Rectal smooth muscle tissue (tissue), 1 donor: ENCODE data around the gene MT1G.
A peak's percentile ranks its signal among the peaks of the same experiment; 100 is the strongest.
"Not testable (repeated sequence)": the region's sequence is repeated elsewhere in the genome, so short reads cannot be mapped to it uniquely, and the experiment has no call there.

Experiments
- H3K27ac ChIP-seq: one replicate; pipeline ENCODE4 v1.7.0; 2013; ENCODE audit warnings: low read depth, low read length, inconsistent platforms
- H3K27me3 ChIP-seq: one replicate; pipeline ENCODE4 v1.7.0; 2013; ENCODE audit warnings: low read length; ENCODE audit not compliant: control insufficient read depth, insufficient read depth
- H3K36me3 ChIP-seq: one replicate; pipeline ENCODE4 v1.7.0; 2013; ENCODE audit warnings: low read length; ENCODE audit not compliant: control insufficient read depth, insufficient read depth
- H3K4me1 ChIP-seq: one replicate; pipeline ENCODE4 v1.7.0; 2013; ENCODE audit warnings: low read length; ENCODE audit not compliant: control insufficient read depth, insufficient read depth
- H3K4me3 ChIP-seq: one replicate; pipeline ENCODE4 v1.7.0; 2013; ENCODE audit warnings: low read length
- H3K9ac ChIP-seq: one replicate; pipeline ENCODE4 v1.7.0; 2013; ENCODE audit warnings: low read length

The MT1G gene

GRCh38 chr16:56682703-56683397, 15.0 kb upstream of the MT1G start:
- peak overlapping the region; percentile 90 for H3K4me3 ChIP-seq
- H3K9ac ChIP-seq: peak overlapping the region; percentile 72
- H3K4me1 ChIP-seq: peaks cover 3% of the 10 kb centered on the region
- no peaks in the 10 kb centered on the region for H3K27me3 ChIP-seq
- no peaks in the 10 kb centered on the region for H3K36me3 ChIP-seq
- peak overlapping the region; percentile 50 for H3K27ac ChIP-seq

GRCh38 chr16:56681939-56682702, 14.3 kb upstream of the MT1G start, which contains the start of gene MT1X:
TSS of gene MT1X (plus strand) at chr16:56682470. CDS start at chr16:56682541, 71 bp downstream.
- Histone ChIP-seq H3K27ac (peak within 1 kb of the TSS; percentile 81), H3K27me3 (no peaks in the 10 kb centered on the region), H3K36me3 (no peaks in the 10 kb centered on the region), H3K9ac (peak within 1 kb of the TSS; percentile 72), H3K4me3 (peak within 1 kb of the TSS; percentile 90), H3K4me1 (peaks cover 3% of the 10 kb centered on the region)

DNA sequence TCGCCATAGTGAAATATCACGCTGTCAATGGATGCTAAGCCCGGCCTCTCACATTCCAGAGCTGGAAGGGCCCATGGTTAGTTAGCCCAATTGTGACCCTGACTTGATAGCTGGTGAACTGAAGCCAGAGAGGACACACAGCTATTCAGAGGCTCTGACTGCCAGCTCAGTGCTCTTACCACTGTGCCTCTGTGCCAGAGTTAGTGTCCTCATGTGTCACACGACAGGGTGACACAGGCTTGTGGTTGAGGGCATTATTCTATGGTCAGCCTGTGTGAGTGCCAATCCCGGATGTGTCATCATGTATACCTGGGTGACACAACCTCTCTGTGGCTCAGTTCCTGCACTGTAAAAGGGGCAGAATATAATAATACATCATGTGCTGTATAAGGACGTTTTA, 12.0 kb upstream of the MT1G start:
- peaks cover 3% of the 10 kb centered on the region for H3K4me1 ChIP-seq
- H3K27me3 ChIP-seq: peaks cover 7% of the 10 kb centered on the region
- no peak overlapping the region for H3K4me3 ChIP-seq
- no peak overlapping the region for H3K27ac ChIP-seq
- H3K9ac ChIP-seq: no peak overlapping the region
- no peaks in the 10 kb centered on the region for H3K36me3 ChIP-seq

- H3K27me3 ChIP-seq: peaks cover 7% of the 10 kb centered on the region
- H3K27ac ChIP-seq: no peak overlapping the region
- H3K36me3 ChIP-seq: no peaks in the 10 kb centered on the region
- no peak overlapping the region for H3K9ac ChIP-seq
- H3K4me3 ChIP-seq: no peak overlapping the region
- H3K4me1 ChIP-seq: peaks cover 3% of the 10 kb centered on the region
Observed at GRCh38 chr16:56679078-56679730, 11.3 kb upstream of the MT1G start.

- Histone ChIP-seq H3K27ac (no peak overlapping the region), H3K4me1 (peaks cover 3% of the 10 kb centered on the region)
Observed at GRCh38 chr16:56677474-56677873, 9.6 kb upstream of the MT1G start.

GRCh38 chr16:56675685-56676210, 7.9 kb upstream of the MT1G start:
- H3K27ac ChIP-seq: no peak overlapping the region
- H3K4me3 ChIP-seq: peak overlapping the region; percentile 33
- no peaks in the 10 kb centered on the region for H3K4me1 ChIP-seq
- no peak overlapping the region for H3K9ac ChIP-seq
- peaks cover 7% of the 10 kb centered on the region for H3K27me3 ChIP-seq
- H3K36me3 ChIP-seq: no peaks in the 10 kb centered on the region

More at GRCh38 chr16:56677474-56677873, 9.6 kb upstream of the MT1G start:
- Histone ChIP-seq H3K4me3 (no peak overlapping the region), H3K9ac (no peak overlapping the region), H3K27me3 (peaks cover 7% of the 10 kb centered on the region), H3K36me3 (no peaks in the 10 kb centered on the region)

DNA sequence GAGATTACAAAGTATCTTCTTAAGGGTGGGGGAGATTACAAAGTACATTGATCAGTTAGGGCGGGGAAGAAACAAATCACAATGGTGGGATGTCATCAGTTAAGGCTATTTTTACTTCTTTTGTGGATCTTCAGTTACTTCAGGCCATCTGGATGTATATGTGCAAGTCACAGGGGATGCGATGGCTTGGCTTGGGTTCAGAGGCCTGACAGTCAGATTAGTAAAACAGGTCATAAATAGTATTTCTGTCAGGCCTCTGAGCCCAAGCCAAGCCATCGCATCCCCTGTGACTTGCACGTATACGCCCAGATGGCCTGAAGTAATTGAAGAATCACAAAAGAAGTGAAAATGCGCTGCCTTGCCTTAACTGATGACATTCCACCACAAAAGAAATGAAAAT, 6.7 kb upstream of the MT1G start:
- not testable (repeated sequence) for H3K36me3 ChIP-seq, H3K4me1 ChIP-seq, H3K9ac ChIP-seq, H3K27ac ChIP-seq, H3K4me3 ChIP-seq
- H3K27me3 ChIP-seq: peaks cover 14% of the 10 kb centered on the region

DNA sequence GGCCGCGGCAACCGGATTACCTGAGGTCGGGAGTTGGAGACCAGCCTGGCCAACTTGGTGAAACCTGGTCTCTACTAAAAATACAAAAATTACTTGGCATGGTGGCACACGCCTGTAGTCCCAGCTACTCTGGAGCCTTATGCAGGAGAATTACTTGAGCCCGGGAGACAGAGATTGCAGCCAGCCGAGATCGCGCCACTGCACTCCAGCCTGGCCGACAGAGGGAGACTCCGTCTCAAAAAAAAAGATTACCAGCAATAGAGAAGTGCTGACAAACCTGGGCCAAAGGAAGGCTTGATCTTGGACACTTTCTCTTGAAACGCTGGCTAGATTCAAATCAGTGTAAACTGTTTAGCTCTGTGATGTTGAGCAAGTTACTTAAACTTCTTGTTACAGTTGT, 6.1 kb upstream of the MT1G start:
- H3K27ac ChIP-seq: no peak overlapping the region
- H3K36me3 ChIP-seq: no peaks in the 10 kb centered on the region
- H3K4me1 ChIP-seq: no peaks in the 10 kb centered on the region
- peaks cover 17% of the 10 kb centered on the region for H3K27me3 ChIP-seq
- no peak overlapping the region for H3K4me3 ChIP-seq
- H3K9ac ChIP-seq: no peak overlapping the region

DNA sequence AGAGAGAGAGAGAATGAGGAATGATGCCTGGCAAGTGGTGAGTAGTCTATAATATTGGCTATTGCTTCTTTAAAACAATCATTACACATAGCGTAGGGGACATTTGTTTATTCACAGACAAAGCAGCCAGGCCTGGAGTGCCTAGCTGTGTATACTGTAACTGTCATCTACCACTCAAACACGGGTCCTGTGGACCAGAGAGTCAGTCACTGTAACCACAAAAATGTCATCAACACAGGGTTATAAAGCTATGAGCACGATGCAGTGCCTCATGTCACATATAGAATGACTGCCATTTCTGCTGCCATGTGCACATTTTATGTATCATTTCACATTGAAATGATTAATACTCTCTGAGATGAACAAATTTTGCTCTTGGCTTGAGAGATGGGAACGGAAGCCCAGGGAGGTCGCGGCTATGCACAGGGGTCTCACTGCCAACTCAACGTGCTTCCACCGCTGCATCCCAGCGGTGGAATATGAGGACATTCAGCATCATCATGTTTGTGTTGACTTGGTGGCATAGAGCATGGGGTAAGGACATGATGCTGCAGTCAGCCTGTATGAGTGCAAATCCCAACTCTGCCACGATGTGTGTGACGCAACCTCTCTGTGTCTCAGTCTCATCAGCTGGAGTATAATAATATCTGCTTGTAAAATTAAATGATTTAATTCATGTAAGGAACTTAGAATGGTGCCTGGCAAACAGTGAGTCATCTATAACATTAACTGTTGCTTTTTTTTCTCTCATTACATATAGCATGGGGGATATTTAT, 5.1 kb upstream of the MT1G start:
- H3K27ac ChIP-seq: no peak overlapping the region
- H3K9ac ChIP-seq: no peak overlapping the region
- no peaks in the 10 kb centered on the region for H3K4me1 ChIP-seq

DNA sequence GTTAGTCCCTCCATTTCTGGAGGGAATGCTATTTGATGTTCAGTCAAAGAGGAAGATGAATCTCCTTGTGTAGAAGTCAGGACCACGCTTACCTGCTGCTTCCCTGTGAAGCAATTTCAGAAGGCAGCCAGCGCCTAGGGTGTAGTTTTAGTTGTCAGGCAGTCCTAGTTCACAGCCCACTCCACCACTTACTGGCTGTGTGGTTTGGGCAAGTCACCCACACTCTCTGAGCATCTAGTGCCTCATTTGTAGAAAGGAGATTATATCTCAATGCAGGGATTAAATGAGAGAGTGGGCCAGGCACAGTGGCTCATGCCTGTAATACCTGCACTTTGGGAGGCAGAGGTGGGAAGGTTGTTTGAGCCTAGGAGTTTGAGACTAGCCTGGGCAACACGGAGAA, 4.3 kb upstream of the MT1G start:
- H3K36me3 ChIP-seq, H3K4me3 ChIP-seq, H3K4me1 ChIP-seq, H3K27ac ChIP-seq, H3K9ac ChIP-seq: not testable (repeated sequence)
- H3K27me3 ChIP-seq: peaks cover 26% of the 10 kb centered on the region

More for the DNA sequence above, 5.1 kb upstream of the MT1G start:
- H3K27me3 ChIP-seq: peaks cover 20% of the 10 kb centered on the region
- no peaks in the 10 kb centered on the region for H3K36me3 ChIP-seq
- H3K4me3 ChIP-seq: no peak overlapping the region

DNA sequence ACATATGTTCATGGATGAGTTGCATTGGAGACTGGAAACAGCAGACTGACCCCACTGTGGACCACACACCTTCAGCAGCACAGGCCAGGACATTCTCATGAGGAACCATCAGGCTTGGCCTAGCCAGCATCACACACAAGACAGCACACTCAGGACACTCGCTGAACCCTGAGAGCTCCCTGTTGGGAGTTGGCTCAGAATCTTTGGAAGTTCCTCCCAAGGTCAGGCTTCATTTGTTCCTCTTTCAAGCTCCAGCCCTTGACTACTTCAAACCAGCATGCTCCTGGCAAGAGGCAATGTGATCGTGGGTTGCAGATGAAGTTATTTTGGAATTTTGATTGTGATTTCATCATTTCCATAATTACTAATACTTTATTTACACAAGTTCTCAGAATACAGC, 3.8 kb upstream of the MT1G start:
- H3K27me3 ChIP-seq: peaks cover 28% of the 10 kb centered on the region
- H3K4me3 ChIP-seq, H3K27ac ChIP-seq: not testable (repeated sequence)

GRCh38 chr16:56670620-56670934, 2.7 kb upstream of the MT1G start:
- H3K36me3 ChIP-seq: no peaks in the 10 kb centered on the region
- peaks cover 24% of the 10 kb centered on the region for H3K27me3 ChIP-seq
- no peaks in the 10 kb centered on the region for H3K4me1 ChIP-seq
- no peak overlapping the region for H3K9ac ChIP-seq
- H3K27ac ChIP-seq: no peak overlapping the region
- no peak overlapping the region for H3K4me3 ChIP-seq

More for the DNA sequence above, 3.8 kb upstream of the MT1G start:
- H3K4me1 ChIP-seq, H3K36me3 ChIP-seq, H3K9ac ChIP-seq: not testable (repeated sequence)
